Chondrocyte (in vitro differentiated cells): Measurements from ENCODE around the gene FRMD6. TPM values are rescaled to one million over a fixed set of nuclear protein-coding genes. Genes with fewer than 3 reads are reported as not detected.

ENCODE experiments used
- DNase-seq: peaks from one replicate; pipeline ENCODE4 v3.0.0; 2021; ENCODE audit warnings: mixed read lengths, low spot score
- H3K27ac Mint-ChIP-seq: one replicate; pipeline ENCODE4 v1.8.0; 2021; ENCODE audit warnings: mild to moderate bottlenecking, moderate library complexity, mixed read lengths; ENCODE audit not compliant: unreplicated experiment
- H3K27me3 Mint-ChIP-seq: 2 replicates; pipeline ENCODE4 v1.8.0; 2021; ENCODE audit warnings: low read depth, mixed read lengths
- H3K36me3 Mint-ChIP-seq: 2 replicates; pipeline ENCODE4 v1.8.0; 2021; ENCODE audit warnings: low read depth, mixed read lengths
- H3K4me1 Mint-ChIP-seq: 2 replicates; pipeline ENCODE4 v1.8.0; 2021; ENCODE audit warnings: low read depth, mild to moderate bottlenecking, mixed read lengths
- H3K4me3 Mint-ChIP-seq: one replicate; pipeline ENCODE4 v1.8.0; 2021; ENCODE audit warnings: mild to moderate bottlenecking, moderate library complexity, mixed read lengths; ENCODE audit not compliant: unreplicated experiment
- H3K9me3 Mint-ChIP-seq: 2 replicates; pipeline ENCODE4 v1.8.0; 2021; ENCODE audit warnings: low read depth, mixed read lengths
- CTCF ChIP-seq: fragments of 200-600 bp; sonication (generic); IDR thresholded peaks from 2 replicates; pipeline ENCODE4 v1.5.0; 2021; ENCODE audit warnings: antibody characterized with exemption, mild to moderate bottlenecking, moderate library complexity
- total RNA-seq: library from RNA; stranded (reverse); gene quantifications from 3 replicates; pipeline ENCODE4 v1.2.1, GENCODE V29; 2021

FRMD6 gene
- total RNA-seq, 1 donor from 2014 or later, result 135 TPM

GRCh38 chr14:51654533-51654845 is 2.8 kb downstream of the FRMD6 start:
- no peaks in the 10 kb centered on the region for H3K27me3 Mint-ChIP-seq
- peaks cover 6% of the 10 kb centered on the region for H3K36me3 Mint-ChIP-seq
- H3K9me3 Mint-ChIP-seq, result no peaks in the 10 kb centered on the region
- peak overlapping the region; percentile 81 for H3K4me3 Mint-ChIP-seq
- peak overlapping the region; percentile 93 for H3K27ac Mint-ChIP-seq
- H3K4me1 Mint-ChIP-seq, result peaks cover 69% of the 10 kb centered on the region
- no peak for TF ChIP-seq CTCF
- DNase-seq, result no peak

- H3K4me1 Mint-ChIP-seq, result peaks cover 86% of the 10 kb centered on the region
- H3K27me3 Mint-ChIP-seq, result no peaks in the 10 kb centered on the region
- TF ChIP-seq CTCF, result no peak
- H3K4me3 Mint-ChIP-seq, result no peak overlapping the region
- no peaks in the 10 kb centered on the region for H3K9me3 Mint-ChIP-seq
- H3K27ac Mint-ChIP-seq, result peak overlapping the region; percentile 82
- peaks cover 11% of the 10 kb centered on the region for H3K36me3 Mint-ChIP-seq
- no peak for DNase-seq
Observed at GRCh38 chr14:51657762-51658161, 6.1 kb downstream of the FRMD6 start.

- Mint-ChIP-seq H3K27me3 (no peaks in the 10 kb centered on the region), H3K36me3 (peaks cover 14% of the 10 kb centered on the region), H3K4me1 (peaks cover 89% of the 10 kb centered on the region), H3K27ac (peak overlapping the region; percentile 82), H3K9me3 (peaks cover 3% of the 10 kb centered on the region), H3K4me3 (no peak overlapping the region)
- no peak for DNase-seq
- no peak for TF ChIP-seq CTCF
Observed at GRCh38 chr14:51658441-51659173, 6.9 kb downstream of the FRMD6 start.

- no peak for DNase-seq
- Mint-ChIP-seq H3K9me3 (peaks cover 3% of the 10 kb centered on the region), H3K27me3 (no peaks in the 10 kb centered on the region), H3K4me1 (peaks cover 76% of the 10 kb centered on the region), H3K27ac (peak overlapping the region; percentile 68), H3K4me3 (no peak overlapping the region), H3K36me3 (peaks cover 17% of the 10 kb centered on the region)
- TF ChIP-seq CTCF, result no peak
Observed at GRCh38 chr14:51660741-51661140, 9.0 kb downstream of the FRMD6 start.

- Mint-ChIP-seq H3K27ac (peak overlapping the region; percentile 5), H3K27me3 (no peaks in the 10 kb centered on the region), H3K36me3 (peaks cover 17% of the 10 kb centered on the region), H3K4me1 (peaks cover 78% of the 10 kb centered on the region), H3K4me3 (no peak overlapping the region), H3K9me3 (peaks cover 3% of the 10 kb centered on the region)
- DNase-seq, result no peak
- TF ChIP-seq CTCF, result no peak
Observed at GRCh38 chr14:51661504-51661903, 9.8 kb downstream of the FRMD6 start.
